HG03066 (cell line): Measurements from ENCODE around the gene MMP25.

Experiments
- ATAC-seq: cut with Tn5 transposase; IDR thresholded peaks from one replicate; pipeline ENCODE4 v1.9.1; 2021; ENCODE audit warnings: low read depth; ENCODE audit not compliant: unreplicated experiment

MMP25 gene

DNA sequence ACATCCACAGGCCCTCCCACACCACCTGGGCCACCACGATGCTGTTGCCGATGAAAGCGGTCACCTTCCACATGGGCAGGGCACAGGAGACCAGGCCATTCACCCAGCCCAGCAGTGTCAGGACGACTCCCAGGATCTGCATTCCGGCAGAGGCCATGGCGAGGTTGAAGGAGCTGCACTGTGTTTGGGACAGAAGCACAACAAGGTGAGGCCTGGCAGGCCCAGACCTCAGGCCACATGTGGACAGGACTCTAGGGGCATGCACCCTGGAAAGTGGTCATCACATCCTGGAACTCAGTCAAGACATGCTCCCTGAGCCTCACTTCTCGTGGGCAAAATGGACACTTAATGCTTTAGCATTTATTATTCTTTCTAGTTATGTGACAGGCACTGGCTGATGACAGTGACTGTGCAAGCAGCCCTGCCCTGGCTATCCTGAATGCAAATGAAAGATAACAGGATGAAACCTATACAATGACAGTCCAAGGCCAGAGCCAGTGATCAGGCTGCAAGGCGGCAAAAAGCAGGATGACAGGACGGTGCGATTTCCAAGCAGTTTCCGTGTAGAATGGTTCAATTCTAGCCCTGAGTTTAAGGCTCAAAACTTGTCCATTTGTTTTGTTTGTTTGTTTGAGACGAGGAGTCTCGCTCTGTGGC, 30.4 kb upstream of the MMP25 start:
- ATAC-seq: no peak

- no peak for ATAC-seq
Measured at GRCh38 chr16:3017344-3017743, 29.0 kb upstream of the MMP25 start.

- no peak for ATAC-seq
Measured at GRCh38 chr16:3017794-3018506, 28.4 kb upstream of the MMP25 start, which contains the start of gene CLDN6. Gene CLDN6, minus strand, starts transcription at chr16:3018183. Its CDS starts 2,162 bp downstream, at chr16:3016021.

- no peak for ATAC-seq
Measured at GRCh38 chr16:3019594-3020246, 26.6 kb upstream of the MMP25 start.

DNA sequence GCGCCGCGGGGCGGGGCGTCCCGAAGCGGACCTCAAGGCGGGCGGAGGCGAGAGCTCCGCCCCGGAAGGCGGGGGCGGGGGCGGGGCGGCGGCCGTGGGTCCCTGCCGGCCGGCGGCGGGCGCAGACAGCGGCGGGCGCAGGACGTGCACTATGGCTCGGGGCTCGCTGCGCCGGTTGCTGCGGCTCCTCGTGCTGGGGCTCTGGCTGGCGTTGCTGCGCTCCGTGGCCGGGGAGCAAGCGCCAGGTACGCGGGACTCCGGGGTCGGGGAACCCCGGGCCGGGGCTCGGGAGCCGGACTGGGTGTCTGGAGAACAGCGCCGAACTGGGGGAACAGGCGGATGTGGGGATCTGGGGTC, 26.1 kb upstream of the MMP25 start, which contains the start of gene TNFRSF12A:
TNFRSF12A (plus strand) TSS at position 122 of the 357 bp plus-strand sequence; CDS start at position 152, 30 bp downstream.
- ATAC-seq: no peak

DNA sequence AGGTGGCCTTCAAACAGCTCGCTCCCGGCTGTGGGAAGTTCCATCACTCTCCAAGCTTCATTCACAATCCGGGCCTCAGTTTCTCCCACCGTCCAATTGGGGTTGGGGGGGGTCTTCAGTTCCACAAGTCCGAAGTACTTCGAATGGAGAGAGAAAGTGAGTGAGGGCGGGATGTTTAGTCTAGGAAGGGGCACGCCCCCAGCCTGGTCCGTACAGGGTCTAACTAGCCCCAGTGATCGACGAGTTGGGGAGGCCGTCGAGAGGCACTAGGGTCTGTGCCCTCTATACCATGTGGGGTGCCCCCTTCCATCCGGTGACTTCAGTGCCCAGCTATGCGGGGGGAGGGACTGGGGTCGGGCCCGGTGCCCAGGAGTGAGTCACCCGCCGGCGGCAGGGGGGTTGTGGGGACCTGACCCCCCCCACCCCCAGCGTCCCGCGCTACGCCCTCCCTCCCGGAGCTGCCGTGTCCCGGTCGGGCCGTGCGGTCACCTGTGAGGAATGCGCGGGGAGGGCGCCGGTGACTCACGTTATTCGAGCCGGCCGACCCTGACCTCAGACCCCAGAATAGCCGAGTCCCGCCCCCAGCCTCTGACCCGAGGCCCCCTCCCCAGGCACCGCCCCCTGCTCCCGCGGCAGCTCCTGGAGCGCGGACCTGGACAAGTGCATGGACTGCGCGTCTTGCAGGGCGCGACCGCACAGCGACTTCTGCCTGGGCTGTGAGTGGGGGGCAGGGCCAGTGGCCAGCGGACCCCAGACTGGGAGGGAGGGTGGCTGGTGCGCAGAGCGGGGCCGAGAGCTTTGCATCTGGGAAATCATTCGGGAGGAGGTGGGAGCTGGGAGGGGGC, 25.5 kb upstream of the MMP25 start:
- no peak for ATAC-seq

GRCh38 chr16:3021449-3022207, 24.7 kb upstream of the MMP25 start:
- no peak for ATAC-seq

DNA sequence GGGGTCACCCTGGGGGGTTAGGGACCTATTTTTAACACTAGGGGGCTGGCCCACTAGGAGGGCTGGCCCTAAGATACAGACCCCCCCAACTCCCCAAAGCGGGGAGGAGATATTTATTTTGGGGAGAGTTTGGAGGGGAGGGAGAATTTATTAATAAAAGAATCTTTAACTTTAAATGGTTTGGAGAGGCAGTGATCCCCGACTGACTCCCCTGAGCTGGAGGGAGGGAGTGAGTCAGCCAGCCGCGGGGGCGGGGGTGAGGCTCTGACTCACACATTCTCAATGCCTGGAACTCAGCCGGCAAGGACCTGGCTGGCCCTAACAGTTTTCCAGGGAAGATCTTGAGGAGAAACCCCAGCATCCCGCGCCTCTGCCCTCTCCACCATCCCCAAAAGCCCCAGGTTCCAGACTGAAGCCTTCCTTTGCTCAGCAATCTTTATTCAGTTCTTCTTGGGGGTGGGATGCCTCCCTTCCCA, 24.1 kb upstream of the MMP25 start:
- no peak for ATAC-seq

DNA sequence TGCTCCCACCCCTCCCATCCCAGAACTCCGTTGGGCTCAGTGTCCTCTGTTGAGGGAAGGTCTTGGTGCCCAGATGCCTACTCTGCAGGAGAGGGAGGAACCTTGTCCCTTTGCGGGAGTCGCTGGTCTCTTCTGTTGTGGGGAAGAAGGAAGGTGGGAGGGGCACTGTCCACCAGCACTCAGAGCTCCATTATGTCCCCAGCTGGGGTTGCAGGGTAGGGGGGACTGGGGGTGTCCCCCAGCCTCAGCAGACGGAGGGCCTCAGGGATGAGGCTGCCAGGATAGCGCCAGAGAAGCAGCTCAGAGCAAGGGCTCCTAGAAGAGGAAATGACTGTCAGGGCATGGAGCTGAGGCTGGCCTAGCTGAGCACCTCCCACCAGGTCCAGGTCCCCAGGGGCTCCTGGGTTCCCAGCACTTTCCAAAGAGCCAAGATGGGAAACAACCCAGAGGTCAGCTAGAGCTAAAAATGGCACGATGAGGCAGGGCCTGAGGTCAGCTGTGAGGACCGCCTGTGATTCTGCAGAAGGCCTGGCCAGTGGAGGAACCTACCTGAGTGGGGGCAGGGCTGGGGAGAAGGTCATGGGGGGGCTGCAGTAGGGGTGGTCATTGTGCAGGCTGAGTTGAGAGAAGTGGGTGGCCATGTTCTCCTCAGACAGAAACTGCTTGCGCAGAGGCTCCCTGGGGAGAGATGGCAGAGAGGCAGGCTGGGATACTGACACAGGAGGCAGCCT, 23.5 kb upstream of the MMP25 start:
- no peak for ATAC-seq

GRCh38 chr16:3023415-3023668, 23.0 kb upstream of the MMP25 start:
- no peak for ATAC-seq

DNA sequence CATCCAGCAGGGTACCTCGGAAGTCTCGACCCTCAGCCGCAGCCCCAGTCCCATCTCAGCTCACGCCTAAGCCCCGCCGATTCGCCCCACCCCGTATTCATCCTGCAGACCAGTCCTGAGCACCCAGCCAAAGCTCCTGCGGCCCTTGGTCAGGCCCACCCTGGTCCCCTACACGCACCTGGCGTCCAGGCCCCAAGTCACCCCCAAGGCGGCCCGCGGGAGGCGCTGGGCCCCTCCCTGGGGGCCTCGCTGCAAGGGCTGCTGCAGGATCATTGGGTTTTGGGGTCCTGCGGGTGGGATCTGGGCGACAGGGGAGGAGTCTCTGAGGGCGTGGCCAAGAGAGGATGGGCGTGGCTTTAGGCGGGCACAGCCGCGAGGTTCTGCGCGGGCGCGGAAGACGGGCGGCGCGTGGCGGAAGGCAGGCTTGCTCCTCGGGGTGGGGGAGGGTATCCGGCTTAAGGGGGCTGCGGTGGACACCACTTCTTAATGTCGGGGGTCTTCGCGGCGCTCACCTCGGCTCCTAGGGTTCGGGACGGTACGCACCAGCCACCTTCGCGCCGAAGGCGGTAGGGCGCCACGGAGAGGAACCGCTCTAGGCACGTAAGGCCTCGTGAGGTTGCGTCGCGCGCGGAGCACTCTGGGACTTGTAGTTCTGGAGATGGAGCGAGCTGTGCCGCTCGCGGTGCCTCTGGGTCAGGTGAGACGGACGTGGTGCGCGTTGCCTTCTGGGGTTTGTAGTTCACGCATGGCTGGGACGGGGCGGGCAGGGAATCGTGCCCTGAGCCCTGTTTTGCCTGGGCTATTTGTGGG, 22.5 kb upstream of the MMP25 start, which contains the start of the genes HCFC1R1 and THOC6:
HCFC1R1 (minus strand) TSS at position 274 of the 810 bp plus-strand sequence; CDS start at position 273, 1 bp downstream.
THOC6 (plus strand) TSS at position 367 of the 810 bp plus-strand sequence; CDS start at position 659, 292 bp downstream.
- peak; percentile 70 for ATAC-seq

GRCh38 chr16:3025032-3026002, 21.0 kb upstream of the MMP25 start:
- no peak for ATAC-seq

- ATAC-seq: no peak
Measured at GRCh38 chr16:3026003-3026378, 20.4 kb upstream of the MMP25 start.

- ATAC-seq: no peak
Measured at GRCh38 chr16:3026609-3027488, 19.5 kb upstream of the MMP25 start.

GRCh38 chr16:3027489-3027795, 18.9 kb upstream of the MMP25 start:
- no peak for ATAC-seq

DNA sequence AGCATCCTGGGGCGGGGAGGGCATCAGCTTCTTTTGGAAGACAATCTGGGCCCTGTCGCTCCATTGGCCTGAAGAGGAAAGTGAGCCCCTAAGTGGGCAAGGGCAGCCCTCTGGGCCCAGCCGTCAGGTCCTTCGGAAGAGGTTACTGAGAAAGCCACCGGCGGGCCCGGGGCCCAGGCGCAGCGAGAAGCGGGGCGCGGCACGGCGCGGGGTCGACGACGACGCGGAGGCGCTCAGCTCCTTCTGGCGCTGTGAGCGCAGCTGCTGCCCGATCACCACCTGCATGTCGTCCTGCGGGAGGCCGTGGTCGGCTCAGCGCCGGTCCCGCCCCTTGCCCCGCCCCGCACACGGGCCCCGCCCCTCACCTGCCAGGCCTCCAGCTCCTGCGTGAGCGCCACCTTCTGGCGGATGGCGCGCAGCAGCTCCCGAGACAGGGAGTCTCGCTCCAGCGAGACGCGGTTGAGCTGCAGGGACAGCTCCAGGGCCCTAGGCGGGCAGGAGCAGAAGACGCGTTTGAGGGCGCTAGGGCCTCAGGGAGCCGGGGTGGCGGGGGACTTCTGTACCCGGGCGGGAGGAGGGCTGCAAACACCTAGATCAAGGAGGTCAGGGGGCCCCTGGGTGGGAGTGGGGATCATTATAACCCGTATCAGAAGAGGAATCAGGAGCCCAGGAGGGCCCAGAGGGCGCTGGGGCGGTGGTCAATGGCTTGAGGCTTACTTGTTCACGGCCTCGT, 18.2 kb upstream of the MMP25 start:
- no peak for ATAC-seq
